Bronchial epithelial cell (primary cell): Measurements from ENCODE around the gene GPC5. TPM values are rescaled to one million over a fixed set of nuclear protein-coding genes. Genes with fewer than 3 reads are reported as not detected.
A peak's percentile ranks its signal among the peaks of the same experiment; 100 is the strongest.

Experiments used
- DNase-seq: peaks from one replicate; pipeline ENCODE4 v3.0.0-alpha.2; 2010; ENCODE audit warnings: low read depth
- FAIRE-seq: peaks from 2 replicates; lab custom pipeline; 2011; peaks lifted over from hg19 to GRCh38; lab: Jason Lieb, UNC
- H3K27me3 ChIP-seq: 2 replicates; pipeline ENCODE4 v1.5.1; 2011; ENCODE audit warnings: low read length; ENCODE audit not compliant: control insufficient read depth, insufficient read depth
- H3K36me3 ChIP-seq: 2 replicates; pipeline ENCODE4 v1.5.1; 2011; ENCODE audit warnings: low read length; ENCODE audit not compliant: control insufficient read depth, insufficient read depth
- H3K4me3 ChIP-seq: 2 replicates; pipeline ENCODE4 v1.5.1; 2011; ENCODE audit warnings: mild to moderate bottlenecking, low read depth, low read length, control low read depth
- total RNA-seq: library from RNA; depleted of rRNA; stranded (reverse); fragments of >200 nt; gene quantifications from 2 replicates; pipeline ENCODE4 v1.2.1, GENCODE V29; 2014
- TF ChIP-seq, protein P1 (sequence below): IDR thresholded peaks from 2 replicates; pipeline ENCODE4 v1.5.1; 2011; ENCODE audit warnings: mild to moderate bottlenecking, moderate library complexity, low read length, control low read depth, inconsistent platforms; ENCODE audit not compliant: insufficient read depth, severe bottlenecking

The GPC5 gene
- total RNA-seq, 1 donor from 2014 or later = 1.8 TPM

DNA sequence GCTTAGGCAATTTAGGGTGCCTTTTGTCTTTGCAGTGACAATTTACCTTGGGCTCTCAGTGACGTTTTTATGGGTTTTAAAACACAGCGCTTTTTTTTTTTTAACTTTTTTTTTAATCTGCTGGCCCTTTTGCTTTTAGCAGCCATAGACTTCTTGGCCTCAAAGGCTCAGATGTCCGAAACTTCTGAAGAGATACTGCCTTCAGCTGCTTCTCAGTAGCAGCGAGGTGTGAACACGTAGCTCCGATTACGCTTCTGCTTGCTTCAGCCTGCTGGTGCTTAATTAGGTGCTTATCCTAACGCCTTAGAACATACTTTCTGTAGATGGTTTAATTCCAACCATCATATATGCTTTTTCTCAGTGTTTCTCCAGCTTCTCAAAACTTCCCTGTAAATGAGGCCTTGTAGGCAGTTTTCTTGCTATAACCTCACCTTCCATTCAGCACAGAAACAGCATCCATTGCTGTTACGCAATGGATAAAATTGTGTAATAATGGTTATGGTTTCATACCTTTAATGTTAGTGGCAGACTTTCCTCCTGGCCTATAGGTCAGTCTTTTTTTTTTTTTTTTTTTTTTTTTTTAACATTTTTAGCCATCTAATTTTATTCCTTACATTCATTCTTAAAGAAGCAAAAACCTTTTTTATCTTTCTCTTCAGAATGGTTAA is 723.9 kb downstream of the GPC5 start:
- H3K36me3 ChIP-seq = no peaks in the 10 kb centered on the region
- no peaks in the 10 kb centered on the region for H3K27me3 ChIP-seq
- DNase-seq (peak; percentile 25), FAIRE-seq (no peak)
- no peak overlapping the region for H3K4me3 ChIP-seq
- TF ChIP-seq, protein P1, sequence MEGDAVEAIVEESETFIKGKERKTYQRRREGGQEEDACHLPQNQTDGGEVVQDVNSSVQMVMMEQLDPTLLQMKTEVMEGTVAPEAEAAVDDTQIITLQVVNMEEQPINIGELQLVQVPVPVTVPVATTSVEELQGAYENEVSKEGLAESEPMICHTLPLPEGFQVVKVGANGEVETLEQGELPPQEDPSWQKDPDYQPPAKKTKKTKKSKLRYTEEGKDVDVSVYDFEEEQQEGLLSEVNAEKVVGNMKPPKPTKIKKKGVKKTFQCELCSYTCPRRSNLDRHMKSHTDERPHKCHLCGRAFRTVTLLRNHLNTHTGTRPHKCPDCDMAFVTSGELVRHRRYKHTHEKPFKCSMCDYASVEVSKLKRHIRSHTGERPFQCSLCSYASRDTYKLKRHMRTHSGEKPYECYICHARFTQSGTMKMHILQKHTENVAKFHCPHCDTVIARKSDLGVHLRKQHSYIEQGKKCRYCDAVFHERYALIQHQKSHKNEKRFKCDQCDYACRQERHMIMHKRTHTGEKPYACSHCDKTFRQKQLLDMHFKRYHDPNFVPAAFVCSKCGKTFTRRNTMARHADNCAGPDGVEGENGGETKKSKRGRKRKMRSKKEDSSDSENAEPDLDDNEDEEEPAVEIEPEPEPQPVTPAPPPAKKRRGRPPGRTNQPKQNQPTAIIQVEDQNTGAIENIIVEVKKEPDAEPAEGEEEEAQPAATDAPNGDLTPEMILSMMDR = no peak

DNA sequence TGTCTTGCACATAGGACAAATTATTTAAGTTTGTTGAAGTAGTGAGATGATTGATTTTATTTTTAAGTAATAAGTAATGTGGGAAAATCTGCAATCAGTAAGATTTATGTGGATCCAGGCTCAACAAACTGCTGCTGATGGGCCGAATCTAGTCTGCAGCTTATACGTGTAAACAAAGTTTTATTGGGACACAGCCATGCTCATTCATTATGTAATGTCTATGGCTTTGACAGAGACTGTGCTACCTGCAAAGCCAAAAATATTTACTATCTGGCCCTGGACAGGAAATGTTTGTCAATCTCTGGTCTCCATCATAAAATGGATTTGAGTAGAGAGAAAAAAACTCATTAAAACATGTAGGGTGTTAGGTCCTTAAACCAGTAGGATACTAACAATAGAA is 728.0 kb downstream of the GPC5 start:
- Histone ChIP-seq H3K27me3 (no peaks in the 10 kb centered on the region), H3K36me3 (no peaks in the 10 kb centered on the region), H3K4me3 (no peak overlapping the region)
- DNase-seq (no peak), FAIRE-seq (no peak)
- TF ChIP-seq, protein P1 = no peak

DNA sequence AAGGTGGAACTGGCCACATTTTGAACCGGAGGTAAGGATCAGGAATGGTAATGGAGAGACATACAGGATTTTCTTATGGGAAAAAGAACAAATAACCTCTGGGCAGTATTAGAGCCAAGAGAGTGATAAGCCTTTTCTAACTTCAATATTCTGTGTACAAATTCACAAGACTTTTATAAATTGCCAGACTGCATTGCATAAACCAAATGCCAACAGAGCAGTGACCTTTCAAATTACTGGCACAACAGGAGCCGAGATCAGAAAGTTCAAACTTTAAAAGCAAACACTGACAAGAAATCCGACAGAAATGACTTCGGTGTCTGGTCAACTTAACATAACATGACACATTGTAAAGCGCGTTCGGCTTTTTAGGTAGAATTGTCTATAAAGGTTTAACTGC is 737.1 kb downstream of the GPC5 start:
- H3K4me3 ChIP-seq = no peak overlapping the region
- DNase-seq (no peak), FAIRE-seq (no peak)
- TF ChIP-seq, protein P1 = no peak
- H3K27me3 ChIP-seq = no peaks in the 10 kb centered on the region
- no peaks in the 10 kb centered on the region for H3K36me3 ChIP-seq

DNA sequence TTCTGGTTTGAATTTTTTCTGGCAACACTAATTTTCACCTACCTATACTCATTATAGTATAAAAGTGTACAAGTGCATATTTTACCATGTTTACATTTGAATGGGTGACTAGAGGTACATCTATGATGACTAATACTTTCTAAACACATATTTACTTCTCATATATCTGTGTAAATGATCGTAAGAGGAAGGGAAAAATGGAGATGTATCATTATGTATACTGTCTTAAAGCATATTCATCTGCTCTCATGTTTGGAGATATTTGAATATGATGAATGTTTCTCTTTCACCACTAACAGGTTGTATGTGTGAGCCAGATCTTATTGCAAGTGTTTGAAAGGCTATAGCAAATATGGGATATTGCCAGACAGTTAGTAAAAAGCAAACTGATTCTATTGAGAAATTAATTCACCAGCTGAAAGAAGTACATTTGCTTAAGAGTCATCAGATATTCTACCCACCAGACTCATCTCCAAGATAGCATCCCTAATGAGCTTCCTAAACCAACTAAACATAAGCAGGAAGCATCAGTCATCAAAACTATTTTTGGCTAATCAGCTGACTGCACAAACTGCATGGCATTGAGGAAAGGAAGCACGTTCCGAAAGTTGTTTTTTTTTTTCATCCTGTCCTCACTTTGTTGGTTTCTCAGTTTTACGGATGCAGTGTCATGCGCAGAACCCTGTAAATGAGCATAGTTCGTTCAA is 738.2 kb downstream of the GPC5 start:
- TF ChIP-seq, protein P1 = no peak
- H3K27me3 ChIP-seq = no peaks in the 10 kb centered on the region
- H3K4me3 ChIP-seq = no peak overlapping the region
- no peak for FAIRE-seq
- no peaks in the 10 kb centered on the region for H3K36me3 ChIP-seq
- DNase-seq = no peak

DNA sequence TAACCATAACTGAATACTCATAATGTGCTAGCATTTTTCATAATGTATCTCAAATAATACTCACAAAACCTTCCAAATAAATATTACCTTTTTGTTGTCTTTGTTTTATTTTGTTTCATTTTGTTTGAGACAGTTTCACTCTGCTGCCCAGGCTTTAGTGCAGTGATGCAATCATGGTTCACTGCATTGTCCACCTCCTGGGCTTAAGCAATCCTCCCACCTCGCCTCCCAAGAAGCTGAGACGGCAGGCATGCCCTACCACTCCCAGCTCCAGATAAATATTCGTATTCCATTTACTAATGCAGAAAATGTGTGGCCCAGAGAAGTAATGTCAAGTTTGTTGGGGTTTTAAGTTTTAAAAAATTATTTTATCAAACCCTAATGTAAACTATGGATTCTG is 739.1 kb downstream of the GPC5 start:
- TF ChIP-seq, protein P1 = no peak
- no peaks in the 10 kb centered on the region for H3K36me3 ChIP-seq
- DNase-seq = no peak
- no peaks in the 10 kb centered on the region for H3K27me3 ChIP-seq
- no peak overlapping the region for H3K4me3 ChIP-seq
- FAIRE-seq = no peak
